ENCODE measurements around the gene ZC3H12D. TPM values are rescaled to one million over a fixed set of nuclear protein-coding genes. Genes with fewer than 3 reads are reported as not detected.

Gene ZC3H12D
- total and polyA plus RNA-seq, 9 donors: 0.15 to 1.3 (median 0.45) TPM

DNA sequence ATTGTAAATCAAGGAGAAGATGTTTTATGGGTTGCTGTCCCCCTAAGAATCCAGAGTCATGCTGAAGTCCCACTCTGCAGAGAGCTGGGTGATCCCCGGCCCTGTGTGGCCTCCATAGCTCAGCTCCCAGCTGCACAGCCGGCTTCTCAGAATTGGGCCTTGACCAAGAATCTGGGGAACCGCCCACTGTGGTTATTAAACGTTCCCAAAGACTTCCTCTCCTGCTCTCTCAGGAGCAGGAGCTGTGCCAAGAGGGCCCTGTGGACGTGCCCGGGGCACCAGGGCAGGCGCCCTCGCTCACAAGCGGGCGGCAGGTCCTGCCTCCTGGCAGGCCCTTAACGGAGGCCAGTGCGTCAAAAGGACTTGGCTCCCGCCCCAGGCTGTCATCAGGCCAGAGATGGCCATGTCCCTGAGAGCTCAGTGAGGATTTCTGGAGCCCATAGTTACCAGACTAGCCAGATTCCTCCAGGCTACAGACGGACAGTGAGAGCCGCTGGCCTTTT, 30.4 kb downstream of the ZC3H12D start:
- 1 to 3% (median 1%) methylated on average over 15 of the region's 15 CpGs for WGBS, 3 donors
- intact Hi-C loops (cut with DNase I): no loop called here
- no peaks in the 10 kb centered on the region for H3K9me3 ChIP-seq
- H3K27me3 ChIP-seq: no peaks in the 10 kb centered on the region
- peak overlapping the region in 1 of 2 donors; percentile 17 for H3K27ac ChIP-seq
- H3K4me1 ChIP-seq (ENCODE audit: insufficient read depth): peaks cover 12% of the 10 kb centered on the region
- no peak overlapping the region for H3K4me3 ChIP-seq
- TF ChIP-seq EP300 (IDR thresholded peaks at IDR 0.05) (no peak), POLR2A (IDR thresholded peaks at IDR 0.05) (no peak)
- TF ChIP-seq, protein P1, sequence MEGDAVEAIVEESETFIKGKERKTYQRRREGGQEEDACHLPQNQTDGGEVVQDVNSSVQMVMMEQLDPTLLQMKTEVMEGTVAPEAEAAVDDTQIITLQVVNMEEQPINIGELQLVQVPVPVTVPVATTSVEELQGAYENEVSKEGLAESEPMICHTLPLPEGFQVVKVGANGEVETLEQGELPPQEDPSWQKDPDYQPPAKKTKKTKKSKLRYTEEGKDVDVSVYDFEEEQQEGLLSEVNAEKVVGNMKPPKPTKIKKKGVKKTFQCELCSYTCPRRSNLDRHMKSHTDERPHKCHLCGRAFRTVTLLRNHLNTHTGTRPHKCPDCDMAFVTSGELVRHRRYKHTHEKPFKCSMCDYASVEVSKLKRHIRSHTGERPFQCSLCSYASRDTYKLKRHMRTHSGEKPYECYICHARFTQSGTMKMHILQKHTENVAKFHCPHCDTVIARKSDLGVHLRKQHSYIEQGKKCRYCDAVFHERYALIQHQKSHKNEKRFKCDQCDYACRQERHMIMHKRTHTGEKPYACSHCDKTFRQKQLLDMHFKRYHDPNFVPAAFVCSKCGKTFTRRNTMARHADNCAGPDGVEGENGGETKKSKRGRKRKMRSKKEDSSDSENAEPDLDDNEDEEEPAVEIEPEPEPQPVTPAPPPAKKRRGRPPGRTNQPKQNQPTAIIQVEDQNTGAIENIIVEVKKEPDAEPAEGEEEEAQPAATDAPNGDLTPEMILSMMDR (IDR thresholded peaks at IDR 0.05): no peak
- H3K36me3 ChIP-seq: no peaks in the 10 kb centered on the region
- peak; percentile 95 to 99 (median 97) for DNase-seq

DNA sequence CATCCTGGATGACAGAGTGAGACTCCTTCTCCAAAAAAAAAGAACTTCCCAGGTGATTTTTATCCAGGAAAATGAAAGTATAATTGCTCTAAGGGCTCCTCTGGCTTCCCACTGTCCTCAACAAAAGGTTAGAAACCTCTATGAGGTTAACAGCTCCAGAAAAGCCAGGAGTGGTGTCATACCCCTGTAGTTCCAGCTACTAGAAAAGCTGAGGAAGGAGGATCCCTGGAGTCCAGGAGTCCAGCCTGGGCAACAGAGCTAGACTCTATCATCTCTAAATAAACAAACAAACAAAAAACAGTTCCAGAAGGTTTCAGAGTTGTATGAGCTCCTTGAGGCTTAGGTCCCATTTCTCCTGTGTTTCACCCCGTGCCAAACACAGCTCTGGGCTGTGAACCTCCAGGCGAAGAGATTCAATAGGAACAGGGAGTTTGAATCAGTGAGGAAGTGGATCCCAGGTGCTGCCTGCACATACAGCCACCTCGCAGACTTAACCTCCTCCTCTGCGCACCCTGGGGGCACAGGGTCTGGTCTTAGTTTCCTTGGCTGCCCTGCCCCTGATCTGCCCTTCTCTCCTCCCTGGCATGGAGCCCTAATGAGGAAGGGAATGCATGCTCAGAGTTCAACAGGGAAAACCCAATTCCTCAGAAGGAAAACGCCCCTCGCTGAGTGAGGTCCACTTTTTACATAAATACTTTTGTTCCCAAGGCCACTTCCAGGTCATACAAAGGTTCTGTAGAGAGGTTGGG, 31.0 kb downstream of the ZC3H12D start:
- TF ChIP-seq EP300 (IDR thresholded peaks at IDR 0.05) (no peak), POLR2A (IDR thresholded peaks at IDR 0.05) (no peak)
- TF ChIP-seq, protein P1 (IDR thresholded peaks at IDR 0.05): no peak
- no peak overlapping the region for H3K27ac ChIP-seq
- intact Hi-C loops (cut with DNase I): no loop called here
- no peaks in the 10 kb centered on the region for H3K36me3 ChIP-seq
- no peak overlapping the region for H3K4me3 ChIP-seq
- 44 to 59% (median 53%) methylated on average over 6 of the region's 6 CpGs for WGBS, 3 donors
- no peaks in the 10 kb centered on the region for H3K27me3 ChIP-seq
- H3K4me1 ChIP-seq (ENCODE audit: insufficient read depth): peaks cover 12% of the 10 kb centered on the region
- DNase-seq: peak in 2 of 5 donors; percentile 34 to 39
- H3K9me3 ChIP-seq: no peaks in the 10 kb centered on the region

DNA sequence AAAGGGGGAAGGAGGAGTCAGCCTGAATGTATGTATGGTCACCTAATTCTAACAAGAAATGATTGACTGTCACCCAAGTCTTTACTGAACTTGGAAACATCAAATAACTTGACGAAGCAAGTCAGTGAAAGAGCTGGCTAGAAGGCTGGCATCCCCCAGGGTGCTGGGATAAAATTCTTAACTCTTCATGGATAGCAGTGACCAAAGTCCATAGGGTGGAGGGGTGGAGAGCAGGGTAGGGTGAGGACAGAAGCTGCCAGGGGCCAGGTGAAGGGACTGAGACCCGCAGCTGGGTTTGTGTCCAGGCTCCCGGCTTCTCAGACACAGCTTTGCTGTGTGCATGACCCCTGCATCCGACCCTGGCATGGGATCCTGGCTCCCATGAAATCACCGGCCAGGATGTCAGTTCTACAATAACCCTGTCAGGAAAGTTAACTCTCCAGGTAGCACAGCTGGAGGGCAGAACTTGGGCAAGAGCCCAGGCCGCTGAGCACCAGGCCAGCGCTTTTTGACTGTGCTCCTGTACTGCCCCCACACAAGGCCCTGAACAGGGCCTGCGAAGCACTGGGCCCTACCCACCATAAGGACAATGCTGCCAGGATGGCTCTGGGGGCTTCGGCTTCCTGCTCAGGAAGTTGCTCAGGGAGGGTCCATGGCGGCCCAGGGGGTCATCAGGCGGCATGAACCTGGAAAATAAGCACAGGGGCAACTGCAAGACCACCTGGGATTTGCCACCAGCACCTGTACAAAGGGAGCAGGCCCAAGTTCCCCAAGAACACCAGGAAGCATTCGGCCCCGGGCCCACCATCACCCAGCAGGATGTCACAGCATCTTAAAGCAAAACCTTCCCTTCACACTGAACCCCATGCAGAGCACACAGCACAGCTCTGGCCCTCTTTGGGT, 32.5 kb downstream of the ZC3H12D start:
- no peaks in the 10 kb centered on the region for H3K27me3 ChIP-seq
- H3K9me3 ChIP-seq: no peaks in the 10 kb centered on the region
- H3K4me3 ChIP-seq: no peak overlapping the region
- H3K36me3 ChIP-seq: no peaks in the 10 kb centered on the region
- H3K27ac ChIP-seq: no peak overlapping the region
- TF ChIP-seq EP300 (IDR thresholded peaks at IDR 0.05) (no peak), POLR2A (IDR thresholded peaks at IDR 0.05) (no peak)
- TF ChIP-seq, protein P1 (IDR thresholded peaks at IDR 0.05): no peak
- WGBS, 3 donors: 94 to 97% (median 95%) methylated on average over 13 of the region's 13 CpGs
- intact Hi-C loops (cut with DNase I): no loop called here
- H3K4me1 ChIP-seq (ENCODE audit: insufficient read depth): peaks cover 12% of the 10 kb centered on the region
- DNase-seq: no peak

DNA sequence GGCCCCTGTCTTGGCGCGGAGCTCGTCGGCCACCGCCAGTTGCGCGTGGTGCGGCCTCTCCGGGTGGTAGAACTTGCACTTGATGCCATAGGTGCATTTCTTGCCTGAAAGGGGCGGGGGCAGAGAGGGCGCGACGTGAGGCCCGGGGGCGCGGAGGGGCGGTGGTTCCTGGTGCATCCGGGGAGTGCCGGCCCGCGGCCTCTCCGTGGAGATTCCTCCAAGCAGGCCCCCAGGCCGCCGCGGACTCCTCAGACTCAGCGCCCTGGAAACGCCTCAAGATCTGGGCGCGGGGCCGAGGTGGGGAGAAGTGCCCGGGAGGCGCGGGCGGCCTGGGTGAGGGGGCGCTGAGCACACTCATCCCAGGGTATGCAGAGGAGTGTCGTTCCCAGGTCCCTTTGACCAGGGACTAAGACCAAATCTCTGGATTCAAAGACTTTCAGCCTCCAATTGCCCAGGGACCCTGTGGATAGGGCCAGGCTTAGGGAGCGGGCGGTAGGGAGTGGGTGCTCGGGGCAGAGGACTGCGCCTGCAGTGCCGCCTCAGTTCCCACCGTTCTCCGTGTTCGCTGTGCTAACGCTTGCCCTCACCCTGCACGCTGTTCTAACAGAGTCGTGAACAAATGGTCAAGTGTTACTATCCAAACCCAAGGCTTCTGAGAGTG, 33.3 kb downstream of the ZC3H12D start:
- no peak overlapping the region for H3K27ac ChIP-seq
- DNase-seq: peak in 3 of 5 donors; percentile 39 to 52 (median 46)
- no peaks in the 10 kb centered on the region for H3K36me3 ChIP-seq
- H3K27me3 ChIP-seq: no peaks in the 10 kb centered on the region
- H3K4me3 ChIP-seq: peak overlapping the region; percentile 41
- peaks cover 12% of the 10 kb centered on the region for H3K4me1 ChIP-seq (ENCODE audit: insufficient read depth)
- no peak for TF ChIP-seq POLR2A (IDR thresholded peaks at IDR 0.05)
- TF ChIP-seq EP300 (IDR thresholded peaks at IDR 0.05): no peak
- TF ChIP-seq, protein P1 (IDR thresholded peaks at IDR 0.05): no peak
- WGBS, 3 donors: 32 to 37% (median 35%) methylated on average over 38 to 47 of the region's 47 CpGs
- intact Hi-C loops (cut with DNase I): no loop called here
- no peaks in the 10 kb centered on the region for H3K9me3 ChIP-seq
